SK-N-SH treated with all-trans-retinoic acid at 6 μM for 48 hours (cell line): Measurements from ENCODE around the gene PTPRD.

ENCODE experiments used
- ARNTL ChIP-seq: fragments of 450-650 bp; formaldehyde crosslinking; IDR thresholded peaks from 2 replicates; pipeline ENCODE4 v1.5.0; 2020; ENCODE audit warnings: low read depth, mild to moderate bottlenecking, moderate library complexity, borderline replicate concordance
- CREB5 ChIP-seq: fragments of 250-450 bp; sonication (Bioruptor Pico); IDR thresholded peaks from 2 replicates; pipeline ENCODE4 v1.5.1; 2020; ENCODE audit warnings: low read depth, mild to moderate bottlenecking, moderate library complexity
- CSDC2 ChIP-seq: fragments of 250-450 bp; sonication (Bioruptor Pico); IDR thresholded peaks from 2 replicates; pipeline ENCODE4 v1.5.0; 2020; ENCODE audit warnings: mild to moderate bottlenecking, moderate library complexity
- ESRRG ChIP-seq: fragments of 250-450 bp; sonication (Bioruptor Pico); IDR thresholded peaks from 2 replicates; pipeline ENCODE4 v1.6.1; 2021; ENCODE audit warnings: mild to moderate bottlenecking
- GLIS3 ChIP-seq: fragments of 250-450 bp; sonication (Bioruptor Pico); IDR thresholded peaks from 2 replicates; pipeline ENCODE4 v1.5.0; 2020; ENCODE audit warnings: mild to moderate bottlenecking, moderate library complexity
- RARB ChIP-seq: fragments of 250-450 bp; sonication (Bioruptor Pico); IDR thresholded peaks from 2 replicates; pipeline ENCODE4 v1.8.0; 2021; ENCODE audit warnings: mild to moderate bottlenecking, moderate library complexity
- SNAI2 ChIP-seq: fragments of 250-450 bp; sonication (Bioruptor Pico); IDR thresholded peaks from 2 replicates; pipeline ENCODE4 v1.5.0; 2020; ENCODE audit warnings: mild to moderate bottlenecking, moderate library complexity
- TOX ChIP-seq: fragments of 250-450 bp; sonication (Bioruptor Pico); IDR thresholded peaks from 2 replicates; pipeline ENCODE4 v1.8.0; 2021; ENCODE audit warnings: mild to moderate bottlenecking, moderate library complexity, borderline replicate concordance
- ZFP30 ChIP-seq: fragments of 450-650 bp; formaldehyde crosslinking; IDR thresholded peaks from 2 replicates; pipeline ENCODE4 v1.5.0; 2022; ENCODE audit warnings: mild to moderate bottlenecking, moderate library complexity
- ZNF8 ChIP-seq: fragments of 450-650 bp; formaldehyde crosslinking; IDR thresholded peaks from 2 replicates; pipeline ENCODE4 v1.5.0; 2020; ENCODE audit warnings: mild to moderate bottlenecking, moderate library complexity
- TF ChIP-seq, protein P1 (sequence below): fragments of 250-450 bp; sonication (Bioruptor Pico); IDR thresholded peaks from 2 replicates; pipeline ENCODE4 v1.8.0; 2020; ENCODE audit warnings: mild to moderate bottlenecking, moderate library complexity, borderline replicate concordance

DNA sequence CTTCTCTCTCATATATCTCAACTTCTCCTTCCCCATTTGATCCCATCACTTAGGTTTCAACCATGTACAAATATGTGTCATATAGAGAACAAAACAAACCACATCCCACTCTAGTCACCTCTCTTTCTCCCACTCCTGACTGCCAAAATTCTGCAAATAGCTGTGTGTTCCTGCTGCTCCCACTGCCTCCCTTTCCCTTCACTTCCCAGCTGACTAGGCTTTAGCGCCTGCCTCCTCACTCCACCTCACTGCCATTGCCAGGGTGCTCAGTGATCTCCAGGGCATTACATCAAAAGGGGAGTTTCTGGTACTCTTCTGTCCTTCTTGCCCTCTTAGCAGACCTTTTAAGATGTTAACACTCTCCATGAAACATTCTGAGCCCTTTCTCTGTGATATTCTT is 2137.9 kb downstream of the PTPRD start:
- no peak for TF ChIP-seq GLIS3 (CRISPR knock-in tag)
- TF ChIP-seq ZFP30, result no peak
- no peak for TF ChIP-seq RARB (CRISPR knock-in tag)
- no peak for TF ChIP-seq CREB5 (CRISPR knock-in tag)
- TF ChIP-seq, protein P1, sequence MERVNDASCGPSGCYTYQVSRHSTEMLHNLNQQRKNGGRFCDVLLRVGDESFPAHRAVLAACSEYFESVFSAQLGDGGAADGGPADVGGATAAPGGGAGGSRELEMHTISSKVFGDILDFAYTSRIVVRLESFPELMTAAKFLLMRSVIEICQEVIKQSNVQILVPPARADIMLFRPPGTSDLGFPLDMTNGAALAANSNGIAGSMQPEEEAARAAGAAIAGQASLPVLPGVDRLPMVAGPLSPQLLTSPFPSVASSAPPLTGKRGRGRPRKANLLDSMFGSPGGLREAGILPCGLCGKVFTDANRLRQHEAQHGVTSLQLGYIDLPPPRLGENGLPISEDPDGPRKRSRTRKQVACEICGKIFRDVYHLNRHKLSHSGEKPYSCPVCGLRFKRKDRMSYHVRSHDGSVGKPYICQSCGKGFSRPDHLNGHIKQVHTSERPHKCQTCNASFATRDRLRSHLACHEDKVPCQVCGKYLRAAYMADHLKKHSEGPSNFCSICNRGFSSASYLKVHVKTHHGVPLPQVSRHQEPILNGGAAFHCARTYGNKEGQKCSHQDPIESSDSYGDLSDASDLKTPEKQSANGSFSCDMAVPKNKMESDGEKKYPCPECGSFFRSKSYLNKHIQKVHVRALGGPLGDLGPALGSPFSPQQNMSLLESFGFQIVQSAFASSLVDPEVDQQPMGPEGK (CRISPR knock-in tag), result no peak
- TF ChIP-seq ZNF8, result no peak
- TF ChIP-seq ESRRG (CRISPR knock-in tag), result no peak
- no peak for TF ChIP-seq SNAI2
- TF ChIP-seq CSDC2 (CRISPR knock-in tag), result no peak
- no peak for TF ChIP-seq TOX (CRISPR knock-in tag)
- no peak for TF ChIP-seq ARNTL
